CD4-positive, alpha-beta T cell treated with Interleukin-4 for 1 hour (primary cell): Measurements from ENCODE around the gene NT5DC4.
A peak's percentile ranks its signal among the peaks of the same experiment; 100 is the strongest.
"Not testable (repeated sequence)": the region's sequence is repeated elsewhere in the genome, so short reads cannot be mapped to it uniquely, and the experiment has no call there.

ENCODE experiments used
- DNase-seq, 2 donors: peaks; one replicate each; pipeline ENCODE4 v3.0.0-alpha.2; 2020 to 2022

Gene NT5DC4

GRCh38 chr2:112701052-112701451, 19.8 kb upstream of the NT5DC4 start:
- DNase-seq, result peak in 1 of 2 donors; percentile 60

- DNase-seq, result no peak
Observed at GRCh38 chr2:112703684-112704083, 17.1 kb upstream of the NT5DC4 start.

- no peak for DNase-seq
Observed at GRCh38 chr2:112705575-112705974, 15.2 kb upstream of the NT5DC4 start.

DNA sequence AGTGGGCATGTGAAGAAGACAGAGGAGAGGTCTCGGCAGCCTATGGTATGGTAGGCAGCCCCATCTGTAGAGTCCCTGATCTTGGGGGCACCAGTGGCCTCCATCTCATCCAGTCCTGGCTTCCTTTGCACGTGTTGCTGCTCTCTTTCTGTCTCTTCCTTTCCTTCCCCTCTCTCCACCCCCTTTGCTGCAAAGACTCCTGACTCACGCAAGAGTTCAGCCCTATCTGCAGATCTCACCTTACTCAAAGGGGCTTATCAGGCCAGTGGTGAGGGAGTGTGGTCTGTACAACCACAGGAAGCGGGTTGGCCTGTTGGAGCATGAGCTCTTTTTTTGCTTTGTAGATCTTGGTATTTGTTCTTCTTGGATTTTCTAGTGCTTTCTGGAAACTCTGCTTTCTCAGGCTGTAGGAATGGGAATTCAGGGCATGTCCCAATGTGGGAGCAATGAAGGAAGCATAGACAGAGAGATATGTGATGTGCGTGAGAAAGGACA, 14.6 kb upstream of the NT5DC4 start:
- peak; percentile 50 to 51 for DNase-seq

DNA sequence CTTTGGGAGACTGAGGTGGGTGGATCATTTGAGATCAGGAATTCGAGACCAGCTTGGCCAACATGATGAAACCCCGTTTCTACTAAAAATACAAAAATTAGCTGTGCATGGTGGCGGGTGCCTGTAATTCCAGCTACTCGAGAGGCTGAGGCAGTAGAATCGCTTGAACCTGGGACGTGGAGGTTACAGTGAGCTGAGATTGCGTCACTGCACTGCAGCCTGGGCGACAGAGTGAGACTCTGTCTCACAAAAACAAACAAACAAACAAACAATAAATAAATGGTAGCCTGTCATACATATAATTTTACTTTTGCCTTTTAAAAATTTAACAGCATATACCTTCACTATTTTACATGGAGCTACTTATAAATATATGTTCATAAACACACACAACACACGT, 13.9 kb upstream of the NT5DC4 start:
- not testable (repeated sequence) for DNase-seq

GRCh38 chr2:112708968-112709367, 11.9 kb upstream of the NT5DC4 start:
- no peak for DNase-seq

- DNase-seq, result no peak
Observed at GRCh38 chr2:112709703-112710102, 11.1 kb upstream of the NT5DC4 start.

DNA sequence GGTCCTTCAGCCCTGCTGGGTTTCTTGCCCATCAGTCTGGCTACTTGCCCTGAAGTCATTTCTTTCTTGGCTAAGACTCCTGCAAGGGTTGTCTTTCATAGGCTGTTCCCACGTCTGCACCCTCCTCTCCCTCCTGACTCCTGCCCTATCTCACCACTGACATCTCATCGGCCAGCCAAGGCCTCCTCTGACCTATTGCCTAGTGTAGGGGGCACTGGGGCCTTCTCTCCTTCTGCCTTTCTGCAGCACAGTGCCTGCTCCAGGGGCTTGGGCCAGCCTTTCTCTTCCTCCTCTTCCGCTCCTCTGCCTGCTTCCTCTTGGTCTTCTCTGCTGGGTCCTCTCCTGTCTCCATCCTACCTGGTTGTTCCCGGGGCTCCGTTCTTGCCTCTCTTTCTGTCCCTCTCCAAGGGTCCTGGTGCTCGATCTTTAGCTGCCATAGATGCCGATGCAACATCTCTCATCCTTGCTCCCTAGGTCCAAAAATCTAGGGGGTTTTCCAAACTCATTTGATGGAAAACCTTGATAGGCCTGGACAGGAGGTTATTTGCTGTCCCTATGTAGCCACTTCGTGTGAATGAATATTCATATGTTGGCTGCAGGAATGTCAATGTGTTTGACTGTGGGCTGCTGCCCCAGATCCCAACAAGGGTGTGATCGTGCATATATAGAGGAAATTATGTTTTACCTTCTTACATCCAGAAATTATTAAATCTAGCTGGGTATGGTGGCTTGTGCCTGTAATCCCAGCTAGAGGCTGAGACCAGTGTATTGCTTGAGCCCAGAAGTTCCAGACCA, 9.7 kb upstream of the NT5DC4 start:
- no peak for DNase-seq

DNA sequence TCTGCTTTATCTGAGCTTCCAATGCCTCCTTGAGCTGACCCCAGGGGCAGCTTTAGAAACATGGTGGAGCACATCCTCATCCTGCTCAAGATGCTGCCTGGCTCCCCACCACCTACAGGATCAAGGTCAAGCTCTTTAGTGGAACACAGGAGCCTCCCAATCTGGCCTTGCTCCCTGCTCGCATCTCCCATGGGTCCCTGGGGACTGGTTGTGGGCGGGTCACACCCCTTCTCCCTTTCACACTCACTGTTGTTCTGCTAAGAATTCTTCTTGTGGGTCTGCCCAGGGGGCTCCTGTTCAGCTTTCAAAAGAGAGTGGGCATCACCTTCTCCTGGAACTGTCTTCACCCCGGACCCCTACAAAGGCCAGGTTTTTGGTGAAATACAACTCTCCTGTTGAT, 8.4 kb upstream of the NT5DC4 start:
- DNase-seq, result no peak

DNA sequence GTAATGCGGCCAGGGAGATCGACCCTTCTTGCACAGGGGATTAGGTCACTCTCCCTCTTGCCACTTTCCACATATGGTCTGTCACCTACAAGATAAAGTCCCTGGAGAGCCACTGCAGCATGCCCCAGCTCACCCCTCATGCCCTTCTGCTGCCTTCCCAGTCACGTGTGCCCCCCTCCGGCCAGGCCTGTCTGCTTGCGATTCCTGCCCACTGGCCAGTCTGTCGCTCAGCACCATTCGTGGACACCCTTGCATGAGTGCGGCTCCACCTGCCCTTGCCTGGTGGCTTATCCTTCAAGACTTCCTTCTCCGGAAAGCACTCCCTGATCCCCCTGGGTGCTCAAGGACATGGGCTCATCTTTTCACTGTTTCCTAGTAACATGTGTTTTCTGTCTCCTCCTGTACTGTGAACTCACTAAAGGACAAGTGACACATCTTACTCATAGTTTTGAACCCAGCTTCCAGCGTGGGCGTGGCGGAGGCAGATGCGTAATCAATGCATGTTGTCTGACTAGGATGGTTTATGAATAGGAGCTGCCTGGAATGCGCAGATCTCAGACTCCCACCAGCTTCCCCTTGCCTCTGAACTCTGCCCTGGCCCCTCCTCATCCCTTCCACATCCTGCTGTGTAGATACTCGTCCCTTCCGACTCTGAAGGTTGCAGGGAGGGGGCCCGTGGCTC, 7.8 kb upstream of the NT5DC4 start:
- no peak for DNase-seq

DNA sequence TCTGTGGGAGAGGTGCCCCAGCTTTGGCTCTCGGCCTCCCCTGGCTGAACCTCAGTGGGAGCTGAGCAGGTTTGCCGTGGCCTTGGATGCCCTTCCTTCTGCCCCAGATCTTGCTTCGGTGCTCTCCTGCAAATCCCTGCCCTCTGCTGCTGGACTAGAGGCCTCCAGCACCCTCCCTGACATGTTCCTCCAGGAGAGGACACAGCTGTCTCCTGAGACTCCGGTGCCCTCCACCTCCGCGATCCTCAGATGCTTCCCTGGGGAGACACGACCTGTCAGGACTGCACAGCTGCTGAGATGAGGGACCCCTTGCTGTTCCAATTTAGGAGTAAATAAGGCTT, 7.3 kb upstream of the NT5DC4 start:
- DNase-seq, result no peak

GRCh38 chr2:112713926-112714325, 6.9 kb upstream of the NT5DC4 start:
- DNase-seq, result no peak

- no peak for DNase-seq
Observed at GRCh38 chr2:112714331-112714730, 6.5 kb upstream of the NT5DC4 start.

- DNase-seq, result no peak
Observed at GRCh38 chr2:112714836-112715631, 5.8 kb upstream of the NT5DC4 start.

DNA sequence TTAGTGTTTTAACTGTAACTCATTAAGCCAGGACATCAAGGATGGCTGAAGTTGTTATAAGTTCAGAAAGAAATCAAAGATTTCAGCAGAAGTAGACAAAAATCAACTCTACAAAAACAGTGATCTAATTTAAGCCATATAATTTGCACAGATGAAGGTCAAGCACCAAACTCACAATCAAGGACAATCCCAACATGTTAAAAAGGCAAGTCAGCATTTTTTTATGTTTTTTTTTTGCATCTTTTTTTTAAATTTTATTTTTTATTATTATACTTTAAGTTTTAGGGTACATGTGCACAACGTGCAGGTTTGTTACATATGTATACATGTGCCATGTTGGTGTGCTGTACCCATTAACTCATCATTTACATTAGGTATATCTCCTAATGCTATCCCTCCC, 4.7 kb upstream of the NT5DC4 start:
- not testable (repeated sequence) for DNase-seq

GRCh38 chr2:112716826-112717352, 3.9 kb upstream of the NT5DC4 start:
- DNase-seq, result not testable (repeated sequence)

DNA sequence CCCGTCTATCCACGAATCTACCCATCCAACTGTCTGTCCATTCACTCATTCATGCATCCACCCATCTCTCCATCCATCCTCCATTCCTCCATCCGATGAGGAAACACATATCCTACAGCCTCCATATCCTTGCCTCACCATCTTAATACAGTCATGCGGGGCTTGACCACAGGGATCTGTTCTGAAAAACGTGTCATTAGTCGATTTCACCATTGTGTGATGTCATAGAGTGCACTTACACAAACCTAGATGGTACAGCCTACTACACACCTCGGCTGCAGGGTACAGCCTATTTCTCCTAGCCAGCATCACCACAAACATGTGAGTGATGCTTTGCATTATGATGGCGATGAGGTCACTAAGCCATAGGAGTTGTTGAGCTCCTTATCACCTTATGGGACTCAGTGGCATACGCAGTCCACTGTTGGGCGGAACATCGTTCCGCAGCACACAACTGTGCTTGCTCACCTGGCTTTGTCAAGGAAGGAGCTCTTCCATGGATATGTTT, 1.9 kb upstream of the NT5DC4 start:
- DNase-seq, result no peak

DNA sequence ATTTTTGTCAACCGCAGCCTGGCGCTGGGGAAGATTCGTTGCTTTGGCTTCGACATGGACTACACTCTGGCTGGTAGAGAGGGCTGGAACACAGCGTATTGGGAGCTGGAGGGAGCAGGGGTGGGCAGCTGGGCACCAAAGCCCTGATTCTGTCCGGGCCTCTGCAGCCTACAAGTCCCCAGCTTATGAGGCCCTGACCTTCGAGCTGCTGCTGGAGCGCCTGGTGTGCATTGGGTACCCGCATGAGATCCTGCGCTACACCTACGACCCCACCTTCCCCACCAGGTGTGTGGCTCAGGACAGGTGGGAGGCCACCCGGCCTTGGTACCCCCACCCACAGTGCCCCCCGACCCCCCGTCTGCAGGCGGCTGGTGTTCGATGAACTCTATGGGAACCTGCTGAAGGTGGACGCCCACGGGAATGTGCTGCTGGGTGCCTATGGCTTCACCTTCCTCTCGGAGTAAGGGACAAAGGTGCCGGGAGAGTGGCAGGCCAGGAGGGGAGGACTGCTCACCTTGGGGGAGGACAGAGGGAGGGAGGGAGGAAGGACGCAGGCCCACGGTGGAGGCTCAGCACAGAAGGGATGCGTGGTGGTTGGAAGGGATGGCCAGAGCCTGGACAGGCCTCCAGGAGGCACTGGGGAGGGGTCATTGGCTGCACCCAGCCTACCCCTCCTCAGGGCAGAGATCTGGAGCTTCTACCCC, 1.2 kb downstream of the NT5DC4 start:
- DNase-seq, result no peak

DNA sequence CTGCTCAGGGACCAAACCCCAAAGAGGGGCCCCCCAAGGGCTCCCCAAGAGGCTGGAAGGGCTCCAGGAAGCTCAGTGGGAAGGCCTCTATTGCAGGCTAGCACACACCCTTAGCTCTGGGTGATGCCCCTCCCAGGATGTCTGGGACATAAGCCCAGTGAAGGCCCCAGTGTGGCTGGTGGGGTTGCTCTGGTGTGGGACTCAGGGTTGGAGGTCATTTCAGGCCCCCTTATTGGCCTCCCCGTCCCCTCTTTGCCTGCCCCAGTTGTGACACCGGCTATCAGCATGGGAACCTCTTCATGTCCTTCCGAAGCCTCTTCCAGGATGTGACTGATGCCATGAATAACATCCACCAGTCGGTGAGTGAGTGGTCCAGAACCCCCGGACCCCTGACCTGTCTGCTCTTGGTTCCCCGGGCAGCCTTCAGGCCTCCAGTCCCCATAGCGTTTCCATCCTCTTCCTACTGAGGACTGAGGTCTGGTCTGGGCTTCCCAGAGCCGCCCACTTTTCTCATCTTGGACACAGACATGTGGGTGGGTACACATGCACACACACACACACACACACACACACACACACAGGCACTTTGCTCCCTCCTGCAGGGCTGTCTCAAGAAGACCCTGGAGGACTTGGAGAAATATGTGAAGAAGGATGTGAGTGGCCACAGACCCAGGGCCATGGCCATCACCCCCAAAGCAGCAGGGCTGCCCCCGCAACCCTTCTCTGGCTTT, 2.2 kb downstream of the NT5DC4 start:
- DNase-seq, result no peak

- DNase-seq, result no peak
Observed at GRCh38 chr2:112723547-112723940, 2.7 kb downstream of the NT5DC4 start.

DNA sequence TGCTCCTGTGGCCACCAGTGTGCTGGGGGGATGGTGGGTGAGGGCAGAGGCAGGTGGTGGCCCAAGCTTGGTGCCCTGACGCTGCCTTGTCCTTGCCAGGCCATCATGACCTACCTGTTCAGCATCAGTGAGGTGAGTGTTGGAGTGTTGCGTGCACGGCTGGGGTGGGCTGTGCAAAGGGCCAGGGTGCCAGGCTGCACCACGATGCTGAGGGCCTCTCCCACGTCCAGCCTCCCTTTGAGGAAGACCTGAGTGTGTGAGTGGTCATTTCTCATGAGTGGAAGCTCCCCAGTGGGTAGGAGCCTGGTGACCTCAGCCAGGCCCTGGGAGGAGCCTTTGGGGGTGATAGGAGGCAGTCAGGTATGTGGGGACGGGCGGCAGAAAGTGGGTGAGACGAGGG, 3.2 kb downstream of the NT5DC4 start:
- no peak for DNase-seq
